COLO668 (cell line): Measurements from ENCODE around the gene HIVEP3.

Experiments used
- DNase-seq: peaks from one replicate; lab custom pipeline; 2025; ENCODE audit not compliant: unreplicated experiment; lab: John Stamatoyannopoulos, UW

Gene HIVEP3

GRCh38 chr1:41657679-41658295 lies 260.9 kb downstream of the HIVEP3 start:
- DNase-seq = no peak

DNA sequence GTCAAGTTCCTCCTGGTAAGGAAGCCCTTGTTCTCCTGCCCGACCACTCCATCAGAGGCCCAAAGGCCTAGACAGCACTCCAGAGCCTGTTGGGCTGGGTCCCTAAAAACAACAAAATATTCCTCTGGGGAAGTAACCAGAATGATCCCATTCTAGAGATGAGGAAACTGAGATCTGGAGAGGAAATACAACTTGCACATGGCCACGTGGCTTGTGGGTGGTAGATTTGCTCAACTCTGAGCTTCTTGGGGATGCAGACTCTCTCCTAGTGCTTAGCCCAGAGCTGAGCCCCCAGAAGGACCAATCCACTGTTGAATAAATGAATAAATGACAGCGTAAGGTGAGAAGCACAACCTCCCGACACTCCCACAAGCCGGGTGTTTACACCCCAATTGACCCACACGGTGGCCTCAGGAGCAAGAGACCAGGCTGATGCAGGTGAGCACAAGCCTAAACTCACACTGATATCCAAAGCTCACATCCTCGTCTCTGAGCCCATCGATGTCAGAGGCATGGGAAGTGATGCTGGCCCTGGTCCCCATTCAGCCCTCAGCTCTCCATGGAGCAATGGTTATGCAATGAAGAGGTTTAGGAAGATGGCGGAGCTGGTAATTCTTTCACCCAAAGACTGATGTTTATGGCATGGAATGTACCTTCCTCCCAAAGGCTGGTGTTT lies 261.8 kb downstream of the HIVEP3 start:
- DNase-seq = no peak

DNA sequence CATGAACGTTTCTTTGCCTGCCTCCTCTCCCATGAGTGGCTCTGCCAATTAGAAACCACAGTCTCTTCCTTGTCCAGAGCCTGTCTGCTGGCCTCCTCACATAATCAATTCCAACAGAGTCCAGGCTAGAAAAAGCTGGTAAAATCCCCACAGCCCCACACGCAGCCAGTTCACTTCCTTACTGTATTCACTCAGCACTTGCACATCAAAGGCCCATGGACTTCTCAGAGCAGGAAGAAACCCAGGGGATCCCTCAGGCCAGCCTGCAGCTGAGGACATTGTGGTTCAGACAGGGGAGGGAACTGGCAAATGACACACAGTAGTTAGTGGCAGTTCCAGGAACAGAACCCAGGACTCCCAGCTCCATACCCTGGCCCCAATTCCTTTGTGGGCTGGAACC lies 262.7 kb downstream of the HIVEP3 start:
- DNase-seq = no peak

DNA sequence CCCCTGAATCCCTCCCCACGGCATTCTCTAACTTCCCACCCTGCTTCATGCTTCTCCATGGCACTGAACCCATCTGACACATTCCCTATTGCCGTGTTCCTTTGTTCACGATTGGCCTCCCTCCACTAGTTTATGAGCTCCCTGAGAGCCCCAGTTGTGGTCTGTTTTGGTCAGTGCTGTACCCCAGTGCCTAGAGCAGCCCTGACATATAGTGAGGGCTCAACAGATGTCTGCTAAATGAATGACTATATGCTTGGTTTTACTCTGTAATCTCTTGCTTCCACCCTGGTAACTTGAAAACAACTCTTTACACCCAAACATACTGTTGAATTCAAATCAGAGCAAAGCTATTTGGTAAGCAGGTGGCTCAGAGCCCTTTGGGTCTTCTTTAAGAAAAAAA lies 263.1 kb downstream of the HIVEP3 start:
- DNase-seq = no peak

DNA sequence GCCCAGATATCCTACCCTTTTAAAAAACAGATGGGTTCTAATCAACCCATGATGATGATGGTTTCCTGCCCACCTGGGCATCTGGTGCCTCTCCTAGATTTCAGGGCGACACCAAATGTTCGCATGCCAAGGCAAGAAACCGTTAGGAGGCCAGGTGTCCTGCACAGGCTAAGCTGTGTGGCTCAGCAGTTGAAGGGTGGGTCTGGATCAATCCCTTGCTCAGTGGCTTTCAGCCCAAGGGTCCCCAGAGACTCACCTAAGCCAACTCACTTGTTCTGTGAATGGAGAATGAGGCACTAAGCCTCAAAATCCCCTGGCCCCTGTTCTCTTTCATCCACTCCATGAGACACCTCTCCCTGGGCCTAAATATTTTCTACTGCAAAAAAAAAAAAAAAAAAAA lies 265.1 kb downstream of the HIVEP3 start:
- no peak for DNase-seq

DNA sequence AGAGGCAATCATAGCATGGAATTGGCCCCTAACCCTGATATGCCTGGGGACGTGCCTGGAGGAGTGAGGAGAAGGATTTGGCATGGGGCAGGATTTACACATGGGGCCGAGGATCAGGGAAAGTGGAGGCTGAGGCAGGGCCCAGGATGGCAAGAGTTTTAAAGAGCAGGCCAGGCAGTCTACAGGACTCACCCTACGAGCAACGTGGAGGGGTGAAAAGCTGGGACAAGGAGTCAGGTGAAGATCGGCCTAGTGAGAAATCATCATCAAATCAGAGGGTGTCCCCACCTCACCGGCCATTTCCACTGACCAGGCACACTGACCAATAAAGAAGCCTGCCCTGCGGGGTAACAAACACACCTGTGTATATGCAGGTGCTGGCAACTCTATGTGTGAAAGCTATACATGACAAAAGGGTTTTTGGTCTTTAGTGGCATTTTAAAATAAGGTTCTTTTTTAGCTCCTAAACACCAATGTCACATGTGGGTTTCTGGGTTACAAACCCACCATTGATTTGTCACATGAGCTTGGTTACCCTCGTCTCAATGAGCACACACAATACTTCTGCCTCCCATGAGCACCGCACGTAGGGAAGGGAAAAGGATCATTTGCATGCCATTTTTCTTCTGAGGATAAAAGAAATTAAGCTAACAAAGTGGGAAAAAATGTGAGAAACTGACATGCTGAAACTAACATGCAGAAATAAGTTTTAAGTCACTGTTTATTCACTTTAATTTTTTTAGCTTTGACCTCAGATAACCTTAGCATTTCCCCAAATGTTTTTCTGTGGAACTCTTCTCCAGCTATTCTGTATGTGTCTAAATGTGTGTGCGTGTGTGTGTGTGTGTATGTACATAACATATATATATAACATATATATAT lies 266.1 kb downstream of the HIVEP3 start:
- no peak for DNase-seq

DNA sequence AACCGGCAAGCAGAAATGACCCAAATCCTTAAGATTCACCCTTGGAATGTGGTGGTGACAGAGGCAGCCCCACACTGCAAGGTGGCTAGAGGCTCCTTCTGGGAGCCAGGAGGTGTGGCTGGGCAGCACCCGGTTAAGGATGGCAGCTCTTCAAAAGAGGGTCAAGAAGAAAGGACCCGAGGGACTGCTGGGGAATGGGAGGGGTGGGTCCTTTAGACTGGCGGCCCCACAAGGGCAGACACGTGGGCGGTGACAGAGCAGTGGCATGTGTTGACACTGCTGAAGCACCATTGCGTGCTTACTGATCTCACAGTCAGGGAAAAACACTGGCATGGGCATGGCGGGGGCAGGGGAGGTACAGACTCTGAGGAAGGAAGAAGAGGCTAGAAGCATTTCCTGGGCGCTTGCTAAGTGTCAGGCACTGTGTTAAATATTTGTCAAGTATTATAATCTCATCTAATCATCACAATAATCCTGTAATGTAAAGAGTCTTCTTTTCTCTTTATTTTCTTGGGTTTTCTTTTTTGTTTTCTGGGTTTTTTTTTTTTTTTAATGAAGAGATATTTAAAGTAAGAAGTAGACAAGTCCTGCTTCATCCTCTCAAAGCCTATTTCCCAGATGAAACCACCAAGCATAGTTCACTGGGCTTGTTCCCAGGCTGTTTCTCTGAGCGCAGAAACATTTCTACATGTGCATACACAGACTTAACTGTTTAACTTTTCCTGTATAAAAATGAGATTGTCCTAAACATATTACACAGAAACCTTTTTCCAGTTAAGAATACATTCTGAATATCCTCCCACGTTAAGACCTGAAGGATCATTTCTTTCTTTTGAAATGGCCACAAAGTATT lies 268.5 kb downstream of the HIVEP3 start:
- peak; percentile 39 for DNase-seq

GRCh38 chr1:41649396-41650027 lies 269.2 kb downstream of the HIVEP3 start:
- no peak for DNase-seq

- DNase-seq = no peak
Measured at GRCh38 chr1:41648844-41649243, 269.9 kb downstream of the HIVEP3 start.

- DNase-seq = no peak
Measured at GRCh38 chr1:41648230-41648629, 270.5 kb downstream of the HIVEP3 start.

DNA sequence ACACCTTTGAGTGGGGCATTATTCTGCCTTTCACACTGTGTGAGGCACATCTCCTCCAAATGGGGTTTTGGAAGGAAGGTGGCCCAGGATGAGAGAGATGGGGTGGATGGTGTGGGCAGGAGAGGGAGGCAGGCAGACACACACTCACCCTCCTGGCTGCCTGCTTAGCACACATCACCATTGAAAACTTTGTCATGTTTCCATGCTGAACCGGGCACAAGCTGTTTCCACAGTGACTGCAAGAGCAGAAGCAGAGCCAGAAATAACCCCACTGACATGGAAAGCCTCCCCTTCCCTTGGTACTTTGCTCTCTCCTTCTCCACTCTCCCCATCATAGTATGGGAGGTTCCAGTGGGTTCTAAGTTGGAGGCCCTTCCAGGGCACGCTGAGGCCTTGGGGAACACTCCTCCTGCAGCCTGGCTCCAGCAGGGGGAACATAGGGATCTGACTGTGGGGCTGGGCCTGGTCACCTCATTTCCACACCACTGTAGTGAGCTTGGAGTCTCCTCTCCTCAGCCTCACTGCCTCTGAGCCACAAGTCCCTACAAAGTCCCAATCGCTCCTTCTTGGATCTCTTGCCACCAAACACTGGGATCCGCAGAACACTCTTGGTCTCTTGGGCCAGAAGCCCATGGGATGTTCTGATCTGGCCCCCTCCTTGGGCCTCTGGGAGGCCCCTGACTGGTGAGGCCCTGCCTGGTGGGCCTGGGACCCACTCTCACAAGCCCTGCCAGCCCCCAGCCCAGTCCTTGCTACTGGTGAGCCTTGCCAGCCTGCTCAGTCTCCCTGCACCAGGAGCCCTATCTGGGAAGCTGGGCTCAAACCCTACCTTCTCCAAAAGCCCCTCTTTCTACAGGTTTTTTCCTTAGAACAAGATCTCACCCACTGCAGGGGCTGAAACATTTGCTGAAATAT lies 271.2 kb downstream of the HIVEP3 start:
- DNase-seq = no peak

- DNase-seq = no peak
Measured at GRCh38 chr1:41646186-41646585, 272.5 kb downstream of the HIVEP3 start.

- DNase-seq = no peak
Measured at GRCh38 chr1:41645062-41645461, 273.7 kb downstream of the HIVEP3 start.

- no peak for DNase-seq
Measured at GRCh38 chr1:41642922-41643821, 275.6 kb downstream of the HIVEP3 start.

GRCh38 chr1:41641941-41642527 lies 276.7 kb downstream of the HIVEP3 start:
- DNase-seq = no peak

DNA sequence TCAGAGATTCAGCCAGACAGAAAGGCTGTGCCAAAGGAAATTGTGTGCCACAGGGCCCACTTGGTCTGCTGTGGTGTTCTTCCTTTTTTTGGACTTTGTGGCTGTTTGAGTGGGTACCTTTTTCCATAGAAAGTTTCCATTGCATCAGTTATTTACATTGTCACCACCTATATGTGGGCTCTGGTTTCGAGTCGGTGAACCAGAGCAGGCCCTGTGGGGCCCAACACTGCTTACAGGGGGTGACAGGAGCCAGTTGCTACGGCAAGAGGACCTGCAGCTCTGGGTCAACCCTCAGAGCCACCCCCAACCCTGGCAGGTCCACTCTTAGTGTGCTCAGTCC lies 277.3 kb downstream of the HIVEP3 start:
- no peak for DNase-seq

DNA sequence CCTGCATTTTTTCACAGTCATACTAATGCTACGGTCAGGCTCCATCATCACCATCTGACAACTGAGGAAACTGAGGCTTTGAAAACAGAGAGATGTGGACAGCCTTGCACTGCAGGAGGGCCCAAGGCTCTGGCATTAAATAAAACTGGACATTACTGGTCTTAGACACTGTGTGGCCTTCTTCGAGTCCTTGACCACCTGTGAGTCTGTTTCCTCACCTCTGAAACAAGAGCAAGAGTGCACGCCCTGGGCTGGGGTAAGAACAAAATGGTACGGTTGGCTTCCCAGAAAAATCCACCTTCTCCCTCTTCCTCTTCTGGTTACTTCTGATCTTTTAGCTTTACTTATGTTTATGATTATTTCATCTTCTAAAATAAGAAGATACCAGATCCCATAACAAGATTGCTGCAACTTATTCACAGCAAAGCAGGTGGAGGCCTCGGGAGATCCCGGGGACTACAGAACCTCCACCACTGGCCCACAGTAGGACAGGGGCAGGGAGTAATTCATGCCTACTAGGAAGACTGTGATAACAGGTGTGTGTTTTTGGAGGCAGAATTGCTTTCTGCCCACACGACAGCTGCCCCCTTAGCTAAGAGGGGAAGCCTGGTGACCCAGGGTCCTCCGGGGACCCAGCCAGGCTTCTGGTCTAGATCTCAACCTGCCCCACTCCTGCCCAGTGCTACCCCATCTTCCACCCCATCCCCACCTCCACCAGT lies 277.8 kb downstream of the HIVEP3 start:
- no peak for DNase-seq
